Hepatocyte (in vitro differentiated cells): Measurements from ENCODE around the gene ATP6V1B1. TPM values are rescaled to one million over a fixed set of nuclear protein-coding genes. Genes with fewer than 3 reads are reported as not detected.

ENCODE experiments used
- DNase-seq: peaks from one replicate; pipeline ENCODE4 v3.0.0-alpha.2; 2016; ENCODE audit warnings: low spot score
- H2AFZ ChIP-seq: fragments of 200-600 bp; sonication (generic); 2 replicates; pipeline ENCODE4 v1.6.0; 2016; ENCODE audit warnings: antibody characterized with exemption, mild to moderate bottlenecking
- H3K27ac ChIP-seq: fragments of 200-600 bp; sonication (generic); 2 replicates; pipeline ENCODE4 v1.5.1; 2016; ENCODE audit warnings: mild to moderate bottlenecking
- H3K27me3 ChIP-seq: fragments of 200-600 bp; sonication (generic); 2 replicates; pipeline ENCODE4 v1.6.1; 2016
- H3K36me3 ChIP-seq: fragments of 200-600 bp; sonication (generic); replicated peaks from 2 replicates; pipeline ENCODE4 v1.5.1; 2016; ENCODE audit warnings: low read depth; ENCODE audit not compliant: insufficient read depth
- H3K4me1 ChIP-seq: fragments of 200-600 bp; sonication (generic); 2 replicates; pipeline ENCODE4 v1.5.1; 2016; ENCODE audit warnings: mild to moderate bottlenecking, moderate library complexity; ENCODE audit not compliant: insufficient read depth
- H3K4me2 ChIP-seq: fragments of 200-600 bp; sonication (generic); 2 replicates; pipeline ENCODE4 v1.6.0; 2016
- H3K4me3 ChIP-seq: fragments of 200-600 bp; sonication (generic); 2 replicates; pipeline ENCODE4 v1.5.1; 2016; ENCODE audit warnings: mild to moderate bottlenecking
- H3K79me2 ChIP-seq: fragments of 200-600 bp; sonication (generic); 2 replicates; pipeline ENCODE4 v1.6.0; 2017; ENCODE audit warnings: mild to moderate bottlenecking
- H3K9me2 ChIP-seq: fragments of 200-600 bp; sonication (generic); replicated peaks from 2 replicates; pipeline ENCODE4 v1.6.0; 2017; ENCODE audit warnings: mild to moderate bottlenecking; ENCODE audit not compliant: insufficient read depth
- H3K9me3 ChIP-seq: fragments of 200-600 bp; sonication (generic); 2 replicates; pipeline ENCODE4 v1.5.1; 2016; ENCODE audit warnings: low read depth, mild to moderate bottlenecking
- H4K20me1 ChIP-seq: fragments of 200-600 bp; sonication (generic); 2 replicates; pipeline ENCODE4 v1.6.0; 2016; ENCODE audit warnings: mild to moderate bottlenecking; ENCODE audit not compliant: insufficient read depth, poor library complexity, severe bottlenecking
- CTCF ChIP-seq: fragments of 200-600 bp; sonication (generic); IDR thresholded peaks from 2 replicates; pipeline ENCODE4 v1.5.1; 2016; ENCODE audit warnings: antibody characterized with exemption, mild to moderate bottlenecking; ENCODE audit not compliant: poor library complexity
- EZH2 ChIP-seq: fragments of 200-600 bp; sonication (generic); IDR thresholded peaks from 2 replicates; pipeline ENCODE4 v1.6.1; 2016; ENCODE audit warnings: antibody characterized with exemption, mild to moderate bottlenecking, borderline replicate concordance
- EZH2phosphoT487 ChIP-seq: fragments of 200-600 bp; sonication (generic); IDR thresholded peaks from one replicate; pipeline ENCODE4 v1.6.1; 2018; ENCODE audit warnings: antibody characterized with exemption, mild to moderate bottlenecking, low read depth, moderate library complexity; ENCODE audit not compliant: unreplicated experiment, severe bottlenecking
- WGBS: methylation state at CpG from one replicate; pipeline ENCODE4 v1.1.6; 2016; ENCODE audit warnings: low lambda C conversion rate; ENCODE audit errors: missing lambda C conversion rate; 5-methylcytosine and 5-hydroxymethylcytosine counted together
- polyA plus RNA-seq: library from polyadenylated mRNA; unstranded; fragments of >200 nt; fragmentation: Nextera tagmentation; extraction: Ambion mirVana; gene quantifications from 2 replicates; pipeline ENCODE4 v1.2.1, GENCODE V29; 2016
- total RNA-seq: library from RNA; depleted of rRNA; stranded (reverse); fragments of >200 nt; gene quantifications from 2 replicates; pipeline ENCODE4 v1.2.3, GENCODE V29; 2014

The ATP6V1B1 gene
- total and polyA plus RNA-seq, 2 experiments from 2014 or later = 1.7 to 2.9 TPM

DNA sequence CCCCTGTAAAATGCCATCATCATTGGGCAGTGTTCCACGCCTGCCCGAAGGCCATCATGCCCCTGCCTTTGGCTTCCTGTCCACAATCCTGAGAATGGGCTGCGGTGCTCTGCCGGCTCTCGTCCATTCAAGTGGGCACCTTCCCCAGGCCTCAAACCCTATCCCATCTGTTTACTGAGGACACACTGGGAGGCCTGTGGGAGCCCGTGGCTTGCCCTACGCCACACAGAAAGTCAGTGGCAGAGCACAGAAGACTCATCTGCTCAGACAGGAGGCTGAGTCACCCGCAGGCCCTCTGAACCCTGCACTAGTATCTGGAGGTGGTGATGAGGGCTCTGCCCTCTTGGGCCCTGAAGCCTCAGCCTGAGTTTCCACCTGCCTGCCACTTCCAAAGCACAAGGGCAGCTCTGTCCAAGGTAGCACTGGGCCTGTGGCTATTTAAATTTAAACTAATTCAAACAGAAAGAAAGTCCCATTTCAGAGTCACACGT lies 23.6 kb downstream of the ATP6V1B1 start:
- Histone ChIP-seq H2AFZ (no peak overlapping the region), H4K20me1 (no peaks in the 10 kb centered on the region), H3K9me3 (no peaks in the 10 kb centered on the region), H3K27me3 (peaks cover 38% of the 10 kb centered on the region), H3K79me2 (no peaks in the 10 kb centered on the region), H3K27ac (no peak overlapping the region), H3K4me1 (no peaks in the 10 kb centered on the region), H3K9me2 (no peaks in the 10 kb centered on the region), H3K4me3 (no peak overlapping the region), H3K36me3 (no peaks in the 10 kb centered on the region), H3K4me2 (no peak overlapping the region)
- DNase-seq = peak; percentile 2
- 91% methylated on average over 9 of the region's 9 CpGs for WGBS
- TF ChIP-seq EZH2phosphoT487 = no peak
- TF ChIP-seq CTCF = no peak

- peaks cover 36% of the 10 kb centered on the region for H3K27me3 ChIP-seq
These were observed 24.4 kb downstream of the ATP6V1B1 start for GRCh38 chr2:70959851-70960832.

DNA sequence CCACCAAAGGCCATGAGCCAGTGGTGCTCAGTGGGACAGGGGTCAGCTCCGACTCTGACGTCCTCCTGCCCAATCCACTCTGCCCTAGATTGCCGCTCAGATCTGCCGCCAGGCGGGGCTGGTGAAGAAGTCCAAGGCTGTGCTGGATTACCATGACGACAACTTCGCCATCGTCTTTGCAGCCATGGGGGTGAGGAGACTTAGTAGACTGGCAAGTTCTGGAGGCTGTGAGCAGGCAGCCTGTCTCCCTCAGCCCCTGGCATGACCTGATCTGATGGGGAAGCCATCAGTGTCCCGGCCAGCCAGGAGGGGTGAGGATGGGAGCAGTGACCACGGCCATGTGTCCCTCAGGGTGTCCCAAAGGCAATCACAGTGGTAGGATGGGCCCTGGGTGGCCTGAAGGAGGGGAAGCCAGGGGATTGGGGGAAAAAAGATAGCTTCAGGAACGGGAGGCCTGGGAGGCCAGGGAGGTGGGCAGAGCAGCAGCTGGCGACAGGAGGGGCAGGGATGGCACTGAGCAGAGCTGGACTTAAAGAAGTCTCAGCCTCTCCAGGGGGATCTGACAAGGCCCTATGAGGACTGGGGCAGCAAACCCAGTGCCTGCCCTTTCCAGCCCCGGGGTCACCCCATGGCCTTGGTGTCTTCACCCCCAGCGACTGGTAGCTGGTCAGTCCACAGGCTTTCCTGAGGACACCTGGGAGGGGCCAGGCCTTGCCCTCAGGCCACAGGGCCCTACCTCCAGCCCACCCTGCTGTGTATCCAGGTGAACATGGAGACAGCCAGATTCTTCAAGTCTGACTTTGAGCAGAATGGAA lies 25.3 kb downstream of the ATP6V1B1 start:
- peak; percentile 3 for DNase-seq
- Histone ChIP-seq H2AFZ (no peak overlapping the region), H3K4me1 (no peaks in the 10 kb centered on the region), H3K27me3 (peaks cover 38% of the 10 kb centered on the region), H3K36me3 (no peaks in the 10 kb centered on the region), H4K20me1 (no peaks in the 10 kb centered on the region), H3K9me3 (no peaks in the 10 kb centered on the region), H3K9me2 (no peaks in the 10 kb centered on the region), H3K79me2 (no peaks in the 10 kb centered on the region), H3K4me2 (no peak overlapping the region), H3K27ac (no peak overlapping the region), H3K4me3 (no peak overlapping the region)
- 77% methylated on average over 13 of the region's 14 CpGs for WGBS
- TF ChIP-seq CTCF = no peak
- TF ChIP-seq EZH2phosphoT487 = no peak
- TF ChIP-seq EZH2 = no peak

More at GRCh38 chr2:70959851-70960832, 24.4 kb downstream of the ATP6V1B1 start:
- Histone ChIP-seq H3K4me1 (no peaks in the 10 kb centered on the region), H3K27ac (no peak overlapping the region), H3K79me2 (no peaks in the 10 kb centered on the region), H3K36me3 (no peaks in the 10 kb centered on the region), H3K4me3 (no peak overlapping the region), H3K9me3 (no peaks in the 10 kb centered on the region), H4K20me1 (no peaks in the 10 kb centered on the region), H2AFZ (no peak overlapping the region), H3K9me2 (no peaks in the 10 kb centered on the region), H3K4me2 (no peak overlapping the region)
- TF ChIP-seq CTCF (no peak), EZH2phosphoT487 (no peak), EZH2 (no peak)
- 88% methylated on average over 16 of the region's 17 CpGs for WGBS
- DNase-seq = peak; percentile 3
